Stimulated activated memory B cell treated with anti-CD40 and anti-IgM and Interleukin-4, amounts not matched to agents 10 μg/mL and 1 μg/mL and 100 μg/mL, for 72 hours (primary cell): ENCODE measurements around the gene PLOD2.
A peak's percentile ranks its signal among the peaks of the same experiment; 100 is the strongest.

Experiments
- ATAC-seq: fragments of 150-1000 bp; cut with Tn5 transposase; 2 replicates; pipeline ENCODE4 v1.10.0; 2021
- H3K27ac Mint-ChIP-seq: one replicate; pipeline ENCODE4 v1.8.0; 2022; ENCODE audit warnings: mild to moderate bottlenecking, mixed read lengths
- H3K27me3 Mint-ChIP-seq: one replicate; pipeline ENCODE4 v1.8.0; 2022; ENCODE audit warnings: mixed read lengths
- H3K36me3 Mint-ChIP-seq: one replicate; pipeline ENCODE4 v1.8.0; 2022; ENCODE audit warnings: mixed read lengths
- H3K4me1 Mint-ChIP-seq: one replicate; pipeline ENCODE4 v1.8.0; 2022; ENCODE audit warnings: mixed read lengths
- H3K4me3 Mint-ChIP-seq: one replicate; pipeline ENCODE4 v1.8.0; 2022; ENCODE audit warnings: mild to moderate bottlenecking, moderate library complexity, mixed read lengths
- H3K9me3 Mint-ChIP-seq: one replicate; pipeline ENCODE4 v1.8.0; 2022; ENCODE audit warnings: mixed read lengths

PLOD2 gene

GRCh38 chr3:146160964-146161662 lies at the start of gene PLOD2:
Gene PLOD2, minus strand, starts transcription at chr3:146161184. Its CDS starts 195 bp downstream, at chr3:146160989.
- Mint-ChIP-seq H3K27ac (no peak within 1 kb of the TSS), H3K27me3 (peaks cover 49% of the 10 kb centered on the region), H3K4me1 (peaks cover 9% of the 10 kb centered on the region), H3K4me3 (peak within 1 kb of the TSS; percentile 48), H3K9me3 (peaks cover 3% of the 10 kb centered on the region), H3K36me3 (no peaks in the 10 kb centered on the region)
- peak; percentile 37 for ATAC-seq

- no peak overlapping the region for H3K4me3 Mint-ChIP-seq
- H3K4me1 Mint-ChIP-seq, result no peaks in the 10 kb centered on the region
- no peaks in the 10 kb centered on the region for H3K9me3 Mint-ChIP-seq
- no peaks in the 10 kb centered on the region for H3K36me3 Mint-ChIP-seq
- no peak for ATAC-seq
- peaks cover 7% of the 10 kb centered on the region for H3K27me3 Mint-ChIP-seq
- H3K27ac Mint-ChIP-seq, result no peak overlapping the region
These were observed 48.4 kb upstream of the PLOD2 start for GRCh38 chr3:146209371-146209770.

- no peaks in the 10 kb centered on the region for H3K9me3 Mint-ChIP-seq
- no peak for ATAC-seq
- no peak overlapping the region for H3K4me3 Mint-ChIP-seq
- no peaks in the 10 kb centered on the region for H3K4me1 Mint-ChIP-seq
- no peaks in the 10 kb centered on the region for H3K36me3 Mint-ChIP-seq
- H3K27me3 Mint-ChIP-seq, result peaks cover 7% of the 10 kb centered on the region
- no peak overlapping the region for H3K27ac Mint-ChIP-seq
These were observed 42.8 kb upstream of the PLOD2 start for GRCh38 chr3:146203776-146204175.

GRCh38 chr3:146200461-146201220 lies 39.7 kb upstream of the PLOD2 start:
- Mint-ChIP-seq H3K27ac (no peak overlapping the region), H3K36me3 (no peaks in the 10 kb centered on the region), H3K4me1 (no peaks in the 10 kb centered on the region), H3K9me3 (no peaks in the 10 kb centered on the region), H3K4me3 (no peak overlapping the region), H3K27me3 (no peaks in the 10 kb centered on the region)
- no peak for ATAC-seq

GRCh38 chr3:146199762-146200161 lies 38.8 kb upstream of the PLOD2 start:
- Mint-ChIP-seq H3K4me3 (no peak overlapping the region), H3K27me3 (no peaks in the 10 kb centered on the region), H3K4me1 (no peaks in the 10 kb centered on the region), H3K36me3 (no peaks in the 10 kb centered on the region), H3K9me3 (no peaks in the 10 kb centered on the region), H3K27ac (no peak overlapping the region)
- ATAC-seq, result no peak

- H3K36me3 Mint-ChIP-seq, result no peaks in the 10 kb centered on the region
- ATAC-seq, result no peak
These were observed 35.8 kb upstream of the PLOD2 start for GRCh38 chr3:146196789-146197188.

GRCh38 chr3:146195605-146196004 lies 34.6 kb upstream of the PLOD2 start:
- Mint-ChIP-seq H3K36me3 (no peaks in the 10 kb centered on the region), H3K27me3 (no peaks in the 10 kb centered on the region), H3K9me3 (no peaks in the 10 kb centered on the region), H3K4me1 (no peaks in the 10 kb centered on the region), H3K4me3 (no peak overlapping the region), H3K27ac (no peak overlapping the region)
- no peak for ATAC-seq

More at GRCh38 chr3:146196789-146197188, 35.8 kb upstream of the PLOD2 start:
- H3K27me3 Mint-ChIP-seq, result no peaks in the 10 kb centered on the region
- H3K4me1 Mint-ChIP-seq, result no peaks in the 10 kb centered on the region
- no peak overlapping the region for H3K4me3 Mint-ChIP-seq
- no peaks in the 10 kb centered on the region for H3K9me3 Mint-ChIP-seq
- H3K27ac Mint-ChIP-seq, result no peak overlapping the region

GRCh38 chr3:146195030-146195429 lies 34.0 kb upstream of the PLOD2 start:
- no peak overlapping the region for H3K4me3 Mint-ChIP-seq
- H3K4me1 Mint-ChIP-seq, result no peaks in the 10 kb centered on the region
- ATAC-seq, result no peak

GRCh38 chr3:146191051-146191450 lies 30.1 kb upstream of the PLOD2 start:
- Mint-ChIP-seq H3K9me3 (no peaks in the 10 kb centered on the region), H3K4me3 (no peak overlapping the region), H3K4me1 (peaks cover 6% of the 10 kb centered on the region), H3K27ac (no peak overlapping the region), H3K36me3 (no peaks in the 10 kb centered on the region), H3K27me3 (peaks cover 11% of the 10 kb centered on the region)
- ATAC-seq, result no peak

More at GRCh38 chr3:146195030-146195429, 34.0 kb upstream of the PLOD2 start:
- Mint-ChIP-seq H3K27me3 (peaks cover 1% of the 10 kb centered on the region), H3K27ac (no peak overlapping the region), H3K36me3 (no peaks in the 10 kb centered on the region), H3K9me3 (no peaks in the 10 kb centered on the region)

GRCh38 chr3:146189519-146190173 lies 28.7 kb upstream of the PLOD2 start:
- peaks cover 6% of the 10 kb centered on the region for H3K4me1 Mint-ChIP-seq
- ATAC-seq, result peak; percentile 58
- no peak overlapping the region for H3K27ac Mint-ChIP-seq
- no peaks in the 10 kb centered on the region for H3K9me3 Mint-ChIP-seq
- H3K4me3 Mint-ChIP-seq, result no peak overlapping the region
- peaks cover 11% of the 10 kb centered on the region for H3K27me3 Mint-ChIP-seq
- no peaks in the 10 kb centered on the region for H3K36me3 Mint-ChIP-seq

GRCh38 chr3:146187334-146187950 lies 26.5 kb upstream of the PLOD2 start:
- Mint-ChIP-seq H3K27me3 (peaks cover 11% of the 10 kb centered on the region), H3K4me3 (no peak overlapping the region), H3K27ac (no peak overlapping the region), H3K36me3 (no peaks in the 10 kb centered on the region), H3K4me1 (peaks cover 6% of the 10 kb centered on the region), H3K9me3 (no peaks in the 10 kb centered on the region)
- no peak for ATAC-seq

GRCh38 chr3:146184241-146185015 lies 23.4 kb upstream of the PLOD2 start:
- Mint-ChIP-seq H3K27ac (no peak overlapping the region), H3K9me3 (no peaks in the 10 kb centered on the region), H3K36me3 (no peaks in the 10 kb centered on the region), H3K27me3 (peaks cover 4% of the 10 kb centered on the region), H3K4me1 (peaks cover 2% of the 10 kb centered on the region), H3K4me3 (no peak overlapping the region)
- no peak for ATAC-seq

- ATAC-seq, result no peak
- no peak overlapping the region for H3K4me3 Mint-ChIP-seq
- no peak overlapping the region for H3K27ac Mint-ChIP-seq
- no peaks in the 10 kb centered on the region for H3K9me3 Mint-ChIP-seq
- H3K36me3 Mint-ChIP-seq, result no peaks in the 10 kb centered on the region
- no peaks in the 10 kb centered on the region for H3K27me3 Mint-ChIP-seq
- H3K4me1 Mint-ChIP-seq, result no peaks in the 10 kb centered on the region
These were observed 20.2 kb upstream of the PLOD2 start for GRCh38 chr3:146181216-146181615.

GRCh38 chr3:146180376-146180775 lies 19.4 kb upstream of the PLOD2 start:
- no peak for ATAC-seq
- Mint-ChIP-seq H3K4me1 (no peaks in the 10 kb centered on the region), H3K4me3 (no peak overlapping the region), H3K36me3 (no peaks in the 10 kb centered on the region), H3K9me3 (no peaks in the 10 kb centered on the region), H3K27ac (no peak overlapping the region), H3K27me3 (no peaks in the 10 kb centered on the region)
